Neural progenitor cell (in vitro differentiated cells): ENCODE results near the gene SLCO1B1.

Experiments
- EZH2 ChIP-seq: fragments of 200-600 bp; sonication (generic); IDR thresholded peaks from 2 replicates; pipeline ENCODE4 v1.6.1; 2017; ENCODE audit warnings: antibody characterized with exemption, mild to moderate bottlenecking, moderate library complexity
- TF ChIP-seq, protein P1 (sequence below): fragments of 200-600 bp; sonication (generic); IDR thresholded peaks from 2 replicates; pipeline ENCODE4 v1.5.1; 2017; ENCODE audit warnings: antibody characterized with exemption, mild to moderate bottlenecking

DNA sequence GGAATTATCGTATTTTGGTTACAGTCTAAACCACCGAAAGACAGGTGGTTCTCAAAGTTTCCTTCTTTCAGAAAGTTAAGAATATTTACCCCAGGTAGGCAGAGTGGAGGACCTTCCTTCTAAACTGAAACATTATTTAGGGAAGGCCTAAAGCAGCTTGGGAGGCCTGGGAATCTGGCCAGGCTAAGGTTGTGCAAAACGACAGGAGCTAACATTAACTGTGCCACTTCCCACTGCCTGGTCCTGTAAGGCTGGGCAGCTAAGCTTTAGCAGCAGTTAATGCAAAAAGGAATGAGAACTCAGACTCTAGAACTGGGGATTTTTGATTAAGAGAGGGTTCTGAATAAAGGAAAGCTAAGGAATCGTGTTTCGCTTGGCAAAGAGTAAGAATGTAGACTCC lies 121.1 kb downstream of the SLCO1B1 start:
- TF ChIP-seq, protein P1, sequence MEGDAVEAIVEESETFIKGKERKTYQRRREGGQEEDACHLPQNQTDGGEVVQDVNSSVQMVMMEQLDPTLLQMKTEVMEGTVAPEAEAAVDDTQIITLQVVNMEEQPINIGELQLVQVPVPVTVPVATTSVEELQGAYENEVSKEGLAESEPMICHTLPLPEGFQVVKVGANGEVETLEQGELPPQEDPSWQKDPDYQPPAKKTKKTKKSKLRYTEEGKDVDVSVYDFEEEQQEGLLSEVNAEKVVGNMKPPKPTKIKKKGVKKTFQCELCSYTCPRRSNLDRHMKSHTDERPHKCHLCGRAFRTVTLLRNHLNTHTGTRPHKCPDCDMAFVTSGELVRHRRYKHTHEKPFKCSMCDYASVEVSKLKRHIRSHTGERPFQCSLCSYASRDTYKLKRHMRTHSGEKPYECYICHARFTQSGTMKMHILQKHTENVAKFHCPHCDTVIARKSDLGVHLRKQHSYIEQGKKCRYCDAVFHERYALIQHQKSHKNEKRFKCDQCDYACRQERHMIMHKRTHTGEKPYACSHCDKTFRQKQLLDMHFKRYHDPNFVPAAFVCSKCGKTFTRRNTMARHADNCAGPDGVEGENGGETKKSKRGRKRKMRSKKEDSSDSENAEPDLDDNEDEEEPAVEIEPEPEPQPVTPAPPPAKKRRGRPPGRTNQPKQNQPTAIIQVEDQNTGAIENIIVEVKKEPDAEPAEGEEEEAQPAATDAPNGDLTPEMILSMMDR: no peak
- no peak for TF ChIP-seq EZH2
